Measurements from ENCODE around the gene WNK3. TPM values are rescaled to one million over a fixed set of nuclear protein-coding genes. Genes with fewer than 3 reads are reported as not detected.

Gene WNK3
- total RNA-seq = 0.15 and 0.17 TPM in 2 replicates

GRCh38 chrX:54357414-54358377 lies at the start of gene WNK3:
WNK3 (minus strand) TSS chrX:54358046.

GRCh38 chrX:54182864-54183613 lies 174.8 kb downstream of the WNK3 start, which contains the start of gene FAM120C:
FAM120C (minus strand) TSS chrX:54183254; CDS start chrX:54183198, 56 bp downstream.

Other genes starting within 250 kb of the WNK3 start
- 6.0 and 8.6 TPM in 2 replicates for gene FAM120C, start 174.8 kb downstream of the WNK3 start, total RNA-seq
- 11.4 and 13.2 TPM in 2 replicates for gene TSR2, start 82.4 kb upstream of the WNK3 start, total RNA-seq
- gene FGD1, start 138.2 kb upstream of the WNK3 start, total RNA-seq = 8.9 and 9.3 TPM in 2 replicates
- 22.0 and 23.8 TPM in 2 replicates for gene GNL3L, start 172.2 kb upstream of the WNK3 start, total RNA-seq

Data from smooth muscle cell of trachea (primary cell).